Measurements from ENCODE around the gene UBE2A.

The UBE2A gene

DNA sequence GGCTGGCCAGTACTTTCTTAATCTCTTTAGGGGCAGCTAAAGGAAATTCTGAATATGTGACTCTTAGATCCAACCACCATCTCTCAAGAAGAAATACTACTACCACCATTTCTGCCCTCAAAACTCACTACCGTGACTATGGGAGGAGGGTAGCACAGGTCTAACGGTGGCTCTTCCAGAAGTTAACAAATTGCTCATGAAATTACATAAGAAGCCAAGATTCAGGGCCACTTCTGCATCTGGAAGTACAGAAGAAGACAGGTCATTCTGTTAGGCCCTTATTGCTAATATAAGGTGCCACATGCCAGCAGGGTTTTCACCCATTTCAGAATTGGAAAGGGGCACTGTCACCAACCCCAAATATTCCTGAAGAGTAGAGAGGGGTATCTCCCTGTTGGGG is 51.5 kb downstream of the UBE2A start:
- no peak overlapping the region for H3K4me3 ChIP-seq (ENCODE audit: low read length)
- no peak for TF ChIP-seq ZNF274 (IDR thresholded peaks at IDR 0.05; ENCODE audit: low read depth, low read length)

Data from GM08714 (cell line).